GM12874 (cell line): ENCODE results near the gene STARD3.

Source experiments
- TF ChIP-seq, protein P1 (sequence below): IDR thresholded peaks from 2 replicates; pipeline ENCODE4 v1.5.1; 2011; ENCODE audit warnings: low read depth, mild to moderate bottlenecking, control low read depth, low read length, moderate library complexity; ENCODE audit not compliant: insufficient read depth

The STARD3 gene

DNA sequence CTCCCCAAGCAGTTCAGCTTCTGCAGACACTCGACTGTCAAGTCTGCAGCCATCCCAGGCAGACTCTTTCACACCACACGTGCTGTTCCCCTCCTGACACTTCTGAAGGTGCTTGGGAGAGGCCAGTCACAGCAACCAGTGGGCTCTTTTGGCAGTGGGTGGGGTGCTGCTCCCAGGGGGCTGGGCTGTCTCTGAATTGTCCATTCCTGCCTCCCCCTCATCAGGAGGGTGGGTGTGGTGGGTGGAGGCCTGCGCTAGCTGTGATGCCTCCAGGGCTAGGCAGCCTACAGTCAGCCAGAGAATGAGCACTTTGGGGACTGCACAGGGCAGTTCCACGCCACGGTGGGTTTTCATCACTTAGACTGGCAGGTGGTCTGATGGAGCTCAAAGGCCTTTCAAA is 10.3 kb downstream of the STARD3 start:
- TF ChIP-seq, protein P1, sequence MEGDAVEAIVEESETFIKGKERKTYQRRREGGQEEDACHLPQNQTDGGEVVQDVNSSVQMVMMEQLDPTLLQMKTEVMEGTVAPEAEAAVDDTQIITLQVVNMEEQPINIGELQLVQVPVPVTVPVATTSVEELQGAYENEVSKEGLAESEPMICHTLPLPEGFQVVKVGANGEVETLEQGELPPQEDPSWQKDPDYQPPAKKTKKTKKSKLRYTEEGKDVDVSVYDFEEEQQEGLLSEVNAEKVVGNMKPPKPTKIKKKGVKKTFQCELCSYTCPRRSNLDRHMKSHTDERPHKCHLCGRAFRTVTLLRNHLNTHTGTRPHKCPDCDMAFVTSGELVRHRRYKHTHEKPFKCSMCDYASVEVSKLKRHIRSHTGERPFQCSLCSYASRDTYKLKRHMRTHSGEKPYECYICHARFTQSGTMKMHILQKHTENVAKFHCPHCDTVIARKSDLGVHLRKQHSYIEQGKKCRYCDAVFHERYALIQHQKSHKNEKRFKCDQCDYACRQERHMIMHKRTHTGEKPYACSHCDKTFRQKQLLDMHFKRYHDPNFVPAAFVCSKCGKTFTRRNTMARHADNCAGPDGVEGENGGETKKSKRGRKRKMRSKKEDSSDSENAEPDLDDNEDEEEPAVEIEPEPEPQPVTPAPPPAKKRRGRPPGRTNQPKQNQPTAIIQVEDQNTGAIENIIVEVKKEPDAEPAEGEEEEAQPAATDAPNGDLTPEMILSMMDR = no peak

DNA sequence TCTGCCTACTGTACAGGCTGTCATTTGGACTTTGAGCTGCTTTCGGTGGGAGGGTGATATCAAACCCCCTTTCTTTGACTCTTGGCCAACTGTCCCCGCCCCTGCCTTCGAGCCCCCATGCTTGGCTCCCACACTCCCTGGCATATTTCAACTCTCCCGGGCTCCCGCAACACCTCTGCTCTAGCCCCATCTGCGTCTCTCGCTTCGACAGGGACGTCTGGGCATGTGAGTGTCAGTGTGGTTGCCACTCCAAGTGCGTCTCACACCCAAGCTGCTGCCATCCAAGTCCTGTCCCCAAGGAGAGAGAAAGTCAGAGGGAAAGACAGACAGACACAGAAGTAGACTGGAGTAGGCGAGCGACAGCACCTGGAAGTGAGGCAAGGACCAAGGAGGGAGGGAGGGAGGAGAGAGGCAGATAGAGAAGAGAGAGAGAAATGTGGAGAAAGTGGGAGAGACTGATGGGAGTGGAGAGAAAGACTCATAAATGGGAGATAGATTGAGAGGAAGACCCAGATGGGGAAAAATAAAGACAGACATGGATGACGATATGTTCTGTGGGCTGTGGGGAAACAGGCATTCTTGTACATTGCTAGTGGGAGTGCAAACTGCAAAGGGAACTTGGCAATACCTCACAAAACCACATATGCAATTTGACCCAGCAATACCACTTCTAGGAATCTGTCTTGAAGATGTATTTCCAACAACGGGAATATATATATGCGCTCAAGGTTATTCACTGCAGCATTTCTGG is 11.8 kb downstream of the STARD3 start:
- TF ChIP-seq, protein P1 = no peak

DNA sequence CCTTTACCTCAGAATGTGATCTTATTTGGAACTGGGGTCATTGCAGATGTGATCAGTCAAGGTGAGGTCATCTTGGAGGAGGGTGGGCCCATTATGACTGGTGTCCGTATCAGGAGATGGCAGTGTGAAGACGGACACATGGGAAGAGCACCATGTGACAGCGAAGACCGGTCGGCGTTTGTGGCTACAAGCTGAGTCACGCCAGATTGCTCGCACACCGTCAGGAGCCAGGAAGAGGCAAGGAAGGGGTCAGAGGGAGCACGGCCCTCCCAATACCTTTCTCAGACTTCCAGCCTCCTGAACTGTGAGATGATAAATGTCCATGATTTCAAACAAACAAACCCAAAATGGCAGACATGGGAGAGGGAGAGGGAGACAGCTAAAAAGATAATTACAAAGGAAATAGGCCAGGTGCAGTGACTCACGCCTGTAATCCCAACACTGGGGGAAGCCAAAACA is 13.2 kb downstream of the STARD3 start:
- TF ChIP-seq, protein P1 = no peak

DNA sequence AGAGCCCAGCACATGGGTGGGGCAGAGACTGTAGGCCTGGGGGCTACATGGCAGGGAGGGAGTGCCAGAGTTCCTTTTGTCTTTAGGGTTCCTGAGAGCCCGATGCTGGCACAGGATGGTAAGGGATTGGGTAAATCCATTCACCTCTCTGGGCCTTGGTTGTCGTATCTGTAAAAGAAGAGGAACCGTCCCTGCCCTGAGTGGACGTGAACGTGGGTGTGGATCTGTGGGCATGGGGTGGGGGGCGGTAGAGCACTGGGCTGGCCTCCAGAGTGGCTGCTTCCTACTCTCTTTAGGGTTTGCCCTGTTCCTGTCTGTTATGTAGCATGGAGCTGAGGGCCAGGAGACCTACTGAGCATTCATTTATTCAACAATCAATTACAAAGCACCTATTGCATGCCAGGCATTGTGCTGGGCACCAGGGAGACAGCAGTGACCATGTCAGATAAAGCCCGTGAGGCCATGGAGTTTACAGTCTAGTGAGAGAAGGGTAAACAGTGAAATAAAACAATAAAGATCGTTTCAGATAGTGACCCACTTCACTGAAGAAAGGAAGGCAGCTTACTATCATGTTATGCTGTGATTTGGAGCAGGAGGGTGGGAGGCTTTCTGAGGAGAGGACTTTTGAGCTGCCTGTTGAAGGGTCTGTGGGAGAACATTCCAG is 15.1 kb downstream of the STARD3 start:
- TF ChIP-seq, protein P1 = no peak

DNA sequence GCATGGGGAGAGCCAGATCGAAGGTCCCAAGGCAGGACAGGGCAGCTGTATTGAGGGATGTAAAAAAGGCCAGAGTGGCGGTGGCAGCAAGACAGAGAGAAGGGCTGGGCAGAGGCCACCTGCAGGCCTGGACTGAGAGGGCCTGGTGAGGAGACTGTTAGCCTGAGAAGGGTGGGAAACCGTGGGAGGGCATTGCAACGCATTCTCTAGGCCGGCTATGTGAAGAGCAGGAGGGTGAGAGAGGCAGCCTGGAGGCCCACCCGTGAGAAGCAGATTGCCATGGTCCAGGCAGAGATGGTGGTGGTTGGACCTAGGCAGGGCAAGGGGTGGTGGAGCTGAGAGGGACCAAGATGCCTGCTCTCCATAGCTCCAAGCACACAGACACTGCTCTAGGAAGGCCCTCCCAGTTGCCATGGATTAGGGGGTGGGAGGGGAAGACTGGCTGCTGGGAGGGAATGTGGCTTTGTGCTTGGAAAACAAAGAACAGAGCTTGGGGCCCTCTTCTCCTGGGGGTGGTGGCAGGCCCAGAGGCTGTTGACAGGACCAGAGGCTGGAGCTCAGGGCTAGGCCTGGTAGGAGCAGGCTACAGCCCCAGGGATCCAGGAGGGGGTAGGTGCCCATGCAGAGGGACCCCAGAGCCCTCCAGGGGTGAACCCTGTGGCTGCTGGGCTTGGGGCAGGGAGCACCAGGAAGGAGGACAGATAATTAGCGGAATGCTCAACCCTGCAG is 15.8 kb downstream of the STARD3 start:
- TF ChIP-seq, protein P1 = no peak

DNA sequence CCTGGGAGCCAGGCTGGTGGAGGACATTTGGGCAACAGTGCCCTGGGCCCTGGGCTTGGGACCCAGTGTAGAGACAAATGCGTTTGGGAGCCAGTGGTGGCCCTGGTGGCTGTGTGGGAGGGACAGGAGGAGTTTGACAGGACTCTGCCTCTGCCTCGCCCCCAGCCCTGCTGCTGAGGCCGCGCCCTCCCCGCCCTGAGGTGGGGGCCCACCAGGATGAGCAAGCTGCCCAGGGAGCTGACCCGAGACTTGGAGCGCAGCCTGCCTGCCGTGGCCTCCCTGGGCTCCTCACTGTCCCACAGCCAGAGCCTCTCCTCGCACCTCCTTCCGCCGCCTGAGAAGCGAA is 16.3 kb downstream of the STARD3 start:
- TF ChIP-seq, protein P1 = 0 out of 2 replicates have a peak, but pooled peaks have one; percentile 0

DNA sequence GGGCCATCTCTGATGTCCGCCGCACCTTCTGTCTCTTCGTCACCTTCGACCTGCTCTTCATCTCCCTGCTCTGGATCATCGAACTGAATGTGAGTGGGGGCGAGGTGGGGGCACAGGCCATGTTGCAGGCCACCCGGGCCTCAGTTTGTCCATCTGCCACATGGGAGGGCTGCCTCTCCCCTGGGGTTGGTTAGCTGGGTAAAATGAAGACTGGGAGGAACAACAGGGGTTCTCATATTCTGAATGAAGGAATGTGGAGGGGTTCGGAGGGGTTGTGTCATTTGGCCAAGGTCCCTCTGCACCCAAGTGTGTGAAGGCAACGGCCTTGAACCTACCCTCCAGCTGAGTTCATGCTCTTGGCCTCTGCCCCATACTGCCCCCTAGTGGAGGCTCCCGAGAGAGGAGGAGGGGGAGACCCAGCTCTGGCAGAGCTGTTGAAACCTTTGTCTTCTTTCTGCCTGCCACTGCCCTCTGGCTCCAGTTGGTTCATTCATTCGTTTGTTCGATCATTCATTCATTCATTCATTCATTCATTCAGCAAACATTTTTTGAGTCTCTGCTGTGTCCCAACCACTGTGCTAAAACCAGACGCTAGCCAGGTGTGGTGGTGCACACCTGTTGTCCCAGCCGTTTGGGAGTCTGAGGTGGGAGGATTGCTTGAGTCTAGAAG is 16.9 kb downstream of the STARD3 start:
- TF ChIP-seq, protein P1 = peak; percentile 97
